ENCODE results near the gene PSG1.
"Not testable (repeated sequence)": the region's sequence is repeated elsewhere in the genome, so short reads cannot be mapped to it uniquely, and the experiment has no call there.

- TF ChIP-seq ZNF768 (CRISPR knock-in tag; IDR thresholded peaks at IDR 0.05); REPIN1 (CRISPR knock-in tag; IDR thresholded peaks at IDR 0.05; ENCODE audit: borderline replicate concordance, low read depth); SMC3 (IDR thresholded peaks at IDR 0.05; ENCODE audit: low read length); IKZF5 (CRISPR knock-in tag; IDR thresholded peaks at IDR 0.05); ZNF501 (CRISPR knock-in tag; IDR thresholded peaks at IDR 0.05); HMGXB4 (CRISPR knock-in tag; IDR thresholded peaks at IDR 0.05; ENCODE audit: borderline replicate concordance in 1 of 2, low read depth in 1 of 2); MXI1 (IDR thresholded peaks at IDR 0.05; ENCODE audit: borderline replicate concordance, low read depth, low read length); CTCF (CRISPR knock-in tag; IDR thresholded peaks at IDR 0.05); ZNF598 (CRISPR knock-in tag; IDR thresholded peaks at IDR 0.05; ENCODE audit: borderline replicate concordance); BCLAF1 (IDR thresholded peaks at IDR 0.05); EHMT2 (IDR thresholded peaks at IDR 0.05; ENCODE audit: borderline replicate concordance, low read depth, low read length); U2AF2 (IDR thresholded peaks at IDR 0.05; ENCODE audit: low read depth, low read length); UBTF (CRISPR knock-in tag; IDR thresholded peaks at IDR 0.05); JUND (CRISPR knock-in tag; IDR thresholded peaks at IDR 0.05): not testable (repeated sequence)
Measured at GRCh38 chr19:42832023-42832680, 47.4 kb downstream of the PSG1 start.
